ENCODE measurements around the gene UBR2. TPM values are rescaled to one million over a fixed set of nuclear protein-coding genes. Genes with fewer than 3 reads are reported as not detected.

Gene UBR2
- total and polyA plus RNA-seq, 9 donors, result 10.2 to 29.2 (median 23.7) TPM

GRCh38 chr6:42644211-42644610 lies 80.4 kb downstream of the UBR2 start:
- WGBS, 3 donors, result 78 to 84% (median 81%) methylated on average over 3 of the region's 3 CpGs
- TF ChIP-seq CTCF (IDR thresholded peaks at IDR 0.05) (no peak), POLR2A (IDR thresholded peaks at IDR 0.05) (no peak), EP300 (IDR thresholded peaks at IDR 0.05) (no peak)
- Histone ChIP-seq H3K36me3 (no peaks in the 10 kb centered on the region), H3K9me3 (no peaks in the 10 kb centered on the region), H3K27me3 (no peaks in the 10 kb centered on the region), H3K27ac (no peak overlapping the region), H3K4me1 (ENCODE audit: insufficient read depth) (no peaks in the 10 kb centered on the region), H3K4me3 (no peak overlapping the region)
- DNase-seq, result no peak
- intact Hi-C loops (cut with DNase I), result no loop called here

- WGBS, 3 donors, result 66 to 72% (median 67%) methylated on average over 5 of the region's 5 CpGs
- Histone ChIP-seq H3K27me3 (no peaks in the 10 kb centered on the region), H3K27ac (no peak overlapping the region), H3K4me3 (no peak overlapping the region), H3K9me3 (no peaks in the 10 kb centered on the region), H3K4me1 (ENCODE audit: insufficient read depth) (no peaks in the 10 kb centered on the region), H3K36me3 (no peaks in the 10 kb centered on the region)
- intact Hi-C loops (cut with DNase I), result no loop called here
- DNase-seq, result no peak
- TF ChIP-seq EP300 (IDR thresholded peaks at IDR 0.05), result no peak
- TF ChIP-seq POLR2A (IDR thresholded peaks at IDR 0.05), result no peak
- TF ChIP-seq CTCF (IDR thresholded peaks at IDR 0.05), result no peak
Measured at GRCh38 chr6:42652024-42652746, 88.4 kb downstream of the UBR2 start.

GRCh38 chr6:42653851-42654250 lies 90.0 kb downstream of the UBR2 start:
- no peaks in the 10 kb centered on the region for H3K36me3 ChIP-seq
- no peak overlapping the region for H3K27ac ChIP-seq
- H3K4me1 ChIP-seq (ENCODE audit: insufficient read depth), result no peaks in the 10 kb centered on the region
- DNase-seq, result no peak
- no peaks in the 10 kb centered on the region for H3K9me3 ChIP-seq
- no peaks in the 10 kb centered on the region for H3K27me3 ChIP-seq
- H3K4me3 ChIP-seq, result no peak overlapping the region
- TF ChIP-seq EP300 (IDR thresholded peaks at IDR 0.05), result no peak
- no peak for TF ChIP-seq CTCF (IDR thresholded peaks at IDR 0.05)
- TF ChIP-seq POLR2A (IDR thresholded peaks at IDR 0.05), result no peak
- WGBS, 3 donors, result 83 to 92% (median 90%) methylated on average over 5 of the region's 5 CpGs
- intact Hi-C loops (cut with DNase I), result no loop called here

- Histone ChIP-seq H3K4me1 (ENCODE audit: insufficient read depth) (no peaks in the 10 kb centered on the region), H3K27ac (no peak overlapping the region), H3K9me3 (no peaks in the 10 kb centered on the region), H3K4me3 (no peak overlapping the region), H3K36me3 (no peaks in the 10 kb centered on the region), H3K27me3 (no peaks in the 10 kb centered on the region)
- WGBS, 3 donors, result 37 to 54% (median 45%) methylated on average over 1 of the region's 1 CpG
- no peak for DNase-seq
- TF ChIP-seq CTCF (IDR thresholded peaks at IDR 0.05) (no peak), POLR2A (IDR thresholded peaks at IDR 0.05) (no peak), EP300 (IDR thresholded peaks at IDR 0.05) (no peak)
- intact Hi-C loops (cut with DNase I), result loop anchor here (2.0 to 5.0 kb wide), 5 partner anchors 62 to 232 kb away; partner anchors contain the start of genes RPL7L1 (in 2 of the 4) and PRPH2 (in 1 of the 4)
Measured at GRCh38 chr6:42659806-42660205, 96.0 kb downstream of the UBR2 start.

All from ovary (tissue), 9 donors.